Panc1 (cell line): ENCODE data around the gene PAX5. TPM values are rescaled to one million over a fixed set of nuclear protein-coding genes. Genes with fewer than 3 reads are reported as not detected.

ENCODE experiments used
- ATAC-seq: fragments of 200-7000 bp; cut with Tn5 transposase; 2 replicates; pipeline ENCODE4 v1.9.1; 2020; ENCODE audit warnings: mild to moderate bottlenecking, moderate library complexity
- BruUV-seq: library from RNA; stranded (reverse); fragments of 400-500 nt; replicated peaks from 2 replicates; lab custom pipeline; 2021; lab: Mats Ljungman, UMichigan
- CTCF ChIA-PET: fragments of 300-600 bp; sonication (Branson Sonifier 250); formaldehyde crosslinking; loops from one replicate; lab custom pipeline; 2022; ENCODE audit warnings: antibody characterized with exemption; lab: Charles Lee
- POLR2A ChIA-PET: fragments of 300-600 bp; sonication (Branson Sonifier 250); formaldehyde crosslinking; loops from one replicate; lab custom pipeline; 2022; ENCODE audit warnings: antibody characterized with exemption; lab: Charles Lee
- DNase-seq: peaks from one replicate; pipeline ENCODE4 v3.0.0-alpha.2; 2010; ENCODE audit warnings: low read depth, low spot score
- H3K27ac ChIP-seq: 2 replicates; pipeline ENCODE4 v1.5.1; 2011; ENCODE audit warnings: mild to moderate bottlenecking, low read length, inconsistent platforms
- H3K27me3 ChIP-seq: fragments of 200-500 bp; sonication (Bioruptor generic); 2 replicates; pipeline ENCODE4 v1.6.0; 2014; ENCODE audit warnings: low read length, inconsistent platforms; ENCODE audit not compliant: control insufficient read depth, insufficient read depth
- H3K36me3 ChIP-seq: fragments of 200-500 bp; sonication (Bioruptor generic); 2 replicates; pipeline ENCODE4 v1.5.1; 2014; ENCODE audit warnings: inconsistent platforms, mild to moderate bottlenecking, low read length, moderate library complexity; ENCODE audit not compliant: control insufficient read depth, insufficient read depth
- H3K4me1 ChIP-seq: 2 replicates; pipeline ENCODE4 v1.5.1; 2011; ENCODE audit warnings: inconsistent platforms, mild to moderate bottlenecking, low read length, moderate library complexity; ENCODE audit not compliant: control insufficient read depth, insufficient read depth
- H3K4me3 ChIP-seq, 2 experiments: 2 replicates each; pipeline ENCODE4 v1.5.1; 2011 to 2012; ENCODE audit warnings: low read depth in 2 of 2, low read length in 2 of 2, mild to moderate bottlenecking in 2 of 2, inconsistent platforms in 1 of 2, moderate library complexity in 1 of 2
- H3K9me3 ChIP-seq: fragments of 200-500 bp; sonication (Bioruptor generic); 2 replicates; pipeline ENCODE4 v1.5.1; 2014; ENCODE audit warnings: low read depth, mild to moderate bottlenecking, inconsistent platforms, low read length, moderate library complexity; ENCODE audit not compliant: control insufficient read depth, insufficient read depth
- CTCF ChIP-seq: fragments of 450-650 bp; IDR thresholded peaks from 2 replicates; pipeline ENCODE4 v1.5.1; 2017; ENCODE audit warnings: mild to moderate bottlenecking
- POLR2AphosphoS5 ChIP-seq: IDR thresholded peaks from 2 replicates; pipeline ENCODE4 v1.6.1; 2012; ENCODE audit warnings: mild to moderate bottlenecking, low read depth, low read length, moderate library complexity
- REST ChIP-seq, 2 experiments: IDR thresholded peaks; 2 replicates each; pipeline ENCODE4 v1.6.1; 2011 to 2012; ENCODE audit warnings: low read depth in 2 of 2, control low read depth in 1 of 2, low read length in 1 of 2, mild to moderate bottlenecking in 1 of 2, moderate library complexity in 1 of 2; ENCODE audit not compliant: insufficient read depth in 1 of 2
- SIN3A ChIP-seq: IDR thresholded peaks from 2 replicates; pipeline ENCODE4 v1.6.1; 2012; ENCODE audit warnings: low read depth, mild to moderate bottlenecking, low read length, moderate library complexity, borderline replicate concordance; ENCODE audit not compliant: insufficient read depth
- TCF7L2 ChIP-seq: IDR thresholded peaks from 2 replicates; pipeline ENCODE4 v1.6.1; 2011; ENCODE audit warnings: mild to moderate bottlenecking, low read depth, low read length, inconsistent platforms
- in situ Hi-C: cut with HindIII; loops from 2 replicates; pipeline ENCODE4 v1.10.0; 2016; ENCODE audit warnings: low sequenced_read_pairs, low pct_unique_long_range_greater_than_20kb
- intact Hi-C: fragments of 100-400 bp; cut with micrococcal nuclease; formaldehyde crosslinking; loops from one replicate; pipeline ENCODE4 v1.10.0; 2022; ENCODE audit not compliant: unreplicated experiment
- total RNA-seq: library from RNA; stranded (reverse); gene quantifications from one replicate; pipeline ENCODE4 v1.2.1, GENCODE V29; 2021; ENCODE audit not compliant: unreplicated experiment

PAX5 gene
- total RNA-seq, 1 experiment from 2014 or later, result 0.39 TPM

- in situ Hi-C loops (no loop called here), intact Hi-C loops (no loop called here)
- Histone ChIP-seq H3K36me3 (no peaks in the 10 kb centered on the region), H3K4me3 (no peak overlapping the region), H3K27ac (no peak overlapping the region), H3K9me3 (no peaks in the 10 kb centered on the region), H3K27me3 (peaks cover 31% of the 10 kb centered on the region), H3K4me1 (no peaks in the 10 kb centered on the region)
- ChIA-PET CTCF (no interaction called here), POLR2A (interaction anchor here (0.7 kb wide), 1 partner anchor 34 kb away, joined by 3 read pairs; no protein-coding TSS in a partner anchor)
- no TSS peak for BruUV-seq
- TF ChIP-seq POLR2AphosphoS5 (no peak), REST (IDR thresholded peaks at IDR 0.05; ENCODE audit: insufficient read depth in 1 of 2, low read depth in 2 of 2, low read length in 1 of 2) (no peak), SIN3A (no peak), CTCF (no peak)
- no peak for ATAC-seq
- no peak for DNase-seq
These were observed 31.5 kb downstream of the PAX5 start for GRCh38 chr9:37002413-37003217.

- intact Hi-C loops, result no loop called here
- no TSS peak for BruUV-seq
- in situ Hi-C loops, result no loop called here
- POLR2A ChIA-PET, result no interaction called here
- Histone ChIP-seq H3K4me3 (no peak overlapping the region), H3K36me3 (no peaks in the 10 kb centered on the region), H3K4me1 (no peaks in the 10 kb centered on the region), H3K27me3 (peaks cover 30% of the 10 kb centered on the region), H3K27ac (no peak overlapping the region), H3K9me3 (no peaks in the 10 kb centered on the region)
- ATAC-seq (no peak), DNase-seq (no peak)
- TF ChIP-seq SIN3A, result no peak
- no peak for TF ChIP-seq TCF7L2
- no peak for TF ChIP-seq CTCF
- TF ChIP-seq REST (IDR thresholded peaks at IDR 0.05; ENCODE audit: insufficient read depth in 1 of 2, low read depth in 2 of 2, low read length in 1 of 2), result no peak
- TF ChIP-seq POLR2AphosphoS5, result no peak
- CTCF ChIA-PET, result no interaction called here
These were observed 32.0 kb downstream of the PAX5 start for GRCh38 chr9:37002036-37002412.
